Measurements from ENCODE around the gene TELO2.

Gene TELO2

DNA sequence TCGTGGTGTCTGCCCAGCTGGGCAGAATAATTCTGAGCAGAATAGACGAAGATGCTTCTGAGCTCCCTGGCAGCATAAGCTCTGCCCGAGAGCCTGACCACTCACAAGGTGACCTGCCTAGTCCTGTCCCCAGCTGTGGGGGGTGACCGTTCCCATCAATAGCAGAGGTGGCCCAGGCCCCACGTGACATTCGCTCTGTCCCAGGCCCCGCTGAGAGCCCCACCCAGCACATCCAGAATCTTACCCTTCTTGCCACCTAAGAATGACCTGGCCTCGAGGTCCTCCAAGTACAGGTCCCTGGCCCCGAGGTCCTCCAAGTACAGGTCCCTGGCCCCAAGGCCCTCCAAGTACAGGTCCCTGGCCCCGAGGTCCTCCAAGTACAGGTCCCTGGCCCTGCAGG is 39.6 kb downstream of the TELO2 start:
- Histone ChIP-seq H3K9me3 (ENCODE audit: control insufficient read depth, low read length) (no peaks in the 10 kb centered on the region), H3K4me2 (ENCODE audit: low read length) (peak overlapping the region; percentile 19), H2AFZ (no peak overlapping the region), H3K9ac (no peak overlapping the region), H3K4me3 (ENCODE audit: low read depth, low read length) (no peak overlapping the region), H3K27me3 (ENCODE audit: control insufficient read depth, insufficient read depth, low read length) (no peaks in the 10 kb centered on the region), H3K4me1 (no peaks in the 10 kb centered on the region), H3K79me2 (no peaks in the 10 kb centered on the region), H3K36me3 (ENCODE audit: control insufficient read depth, insufficient read depth, low read length) (no peaks in the 10 kb centered on the region), H3K27ac (peak overlapping the region; percentile 64)
- TF ChIP-seq, protein P1, sequence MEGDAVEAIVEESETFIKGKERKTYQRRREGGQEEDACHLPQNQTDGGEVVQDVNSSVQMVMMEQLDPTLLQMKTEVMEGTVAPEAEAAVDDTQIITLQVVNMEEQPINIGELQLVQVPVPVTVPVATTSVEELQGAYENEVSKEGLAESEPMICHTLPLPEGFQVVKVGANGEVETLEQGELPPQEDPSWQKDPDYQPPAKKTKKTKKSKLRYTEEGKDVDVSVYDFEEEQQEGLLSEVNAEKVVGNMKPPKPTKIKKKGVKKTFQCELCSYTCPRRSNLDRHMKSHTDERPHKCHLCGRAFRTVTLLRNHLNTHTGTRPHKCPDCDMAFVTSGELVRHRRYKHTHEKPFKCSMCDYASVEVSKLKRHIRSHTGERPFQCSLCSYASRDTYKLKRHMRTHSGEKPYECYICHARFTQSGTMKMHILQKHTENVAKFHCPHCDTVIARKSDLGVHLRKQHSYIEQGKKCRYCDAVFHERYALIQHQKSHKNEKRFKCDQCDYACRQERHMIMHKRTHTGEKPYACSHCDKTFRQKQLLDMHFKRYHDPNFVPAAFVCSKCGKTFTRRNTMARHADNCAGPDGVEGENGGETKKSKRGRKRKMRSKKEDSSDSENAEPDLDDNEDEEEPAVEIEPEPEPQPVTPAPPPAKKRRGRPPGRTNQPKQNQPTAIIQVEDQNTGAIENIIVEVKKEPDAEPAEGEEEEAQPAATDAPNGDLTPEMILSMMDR (IDR thresholded peaks at IDR 0.05): no peak

DNA sequence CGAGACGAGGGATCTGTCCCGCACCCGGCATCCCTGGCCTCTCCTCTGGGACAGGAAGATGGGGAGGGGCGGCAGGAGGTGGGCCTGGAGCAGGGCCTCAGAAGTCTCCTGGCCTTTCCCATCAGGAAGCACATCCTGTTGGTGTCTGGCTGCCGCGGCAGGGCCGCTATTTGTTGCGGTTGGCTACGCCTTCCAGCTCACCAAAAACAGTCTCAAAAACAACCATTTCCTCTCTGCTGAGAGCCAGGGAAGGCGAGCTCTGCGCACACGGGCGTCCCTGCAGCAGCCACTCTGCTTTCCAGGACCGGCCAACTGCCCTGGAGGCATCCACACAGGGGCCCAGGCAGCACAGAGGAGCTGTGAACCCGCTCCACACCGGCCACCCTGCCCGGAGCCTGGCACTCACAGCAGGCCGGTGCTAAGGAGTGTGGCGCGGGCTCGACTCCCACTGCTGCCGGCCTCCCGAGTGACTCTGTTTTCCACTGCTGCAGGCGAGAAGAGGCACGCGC is 40.3 kb downstream of the TELO2 start, which contains the start of gene TMEM204:
Gene TMEM204 (plus strand): TSS at position 224 of the 509 bp plus-strand sequence. CDS start 610 bp downstream, outside the sequence.
- no peaks in the 10 kb centered on the region for H3K36me3 ChIP-seq (ENCODE audit: control insufficient read depth, insufficient read depth, low read length)
- H3K27ac ChIP-seq: peak within 1 kb of the TSS; percentile 64
- no peak within 1 kb of the TSS for H2AFZ ChIP-seq
- peak within 1 kb of the TSS; percentile 19 for H3K4me2 ChIP-seq (ENCODE audit: low read length)
- no peaks in the 10 kb centered on the region for H3K79me2 ChIP-seq
- no peak within 1 kb of the TSS for H3K9ac ChIP-seq
- no peaks in the 10 kb centered on the region for H3K27me3 ChIP-seq (ENCODE audit: control insufficient read depth, insufficient read depth, low read length)
- H3K4me1 ChIP-seq: no peaks in the 10 kb centered on the region
- H3K4me3 ChIP-seq (ENCODE audit: low read depth, low read length): peak within 1 kb of the TSS; percentile 36
- TF ChIP-seq, protein P1 (IDR thresholded peaks at IDR 0.05): no peak
- H3K9me3 ChIP-seq (ENCODE audit: control insufficient read depth, low read length): no peaks in the 10 kb centered on the region

DNA sequence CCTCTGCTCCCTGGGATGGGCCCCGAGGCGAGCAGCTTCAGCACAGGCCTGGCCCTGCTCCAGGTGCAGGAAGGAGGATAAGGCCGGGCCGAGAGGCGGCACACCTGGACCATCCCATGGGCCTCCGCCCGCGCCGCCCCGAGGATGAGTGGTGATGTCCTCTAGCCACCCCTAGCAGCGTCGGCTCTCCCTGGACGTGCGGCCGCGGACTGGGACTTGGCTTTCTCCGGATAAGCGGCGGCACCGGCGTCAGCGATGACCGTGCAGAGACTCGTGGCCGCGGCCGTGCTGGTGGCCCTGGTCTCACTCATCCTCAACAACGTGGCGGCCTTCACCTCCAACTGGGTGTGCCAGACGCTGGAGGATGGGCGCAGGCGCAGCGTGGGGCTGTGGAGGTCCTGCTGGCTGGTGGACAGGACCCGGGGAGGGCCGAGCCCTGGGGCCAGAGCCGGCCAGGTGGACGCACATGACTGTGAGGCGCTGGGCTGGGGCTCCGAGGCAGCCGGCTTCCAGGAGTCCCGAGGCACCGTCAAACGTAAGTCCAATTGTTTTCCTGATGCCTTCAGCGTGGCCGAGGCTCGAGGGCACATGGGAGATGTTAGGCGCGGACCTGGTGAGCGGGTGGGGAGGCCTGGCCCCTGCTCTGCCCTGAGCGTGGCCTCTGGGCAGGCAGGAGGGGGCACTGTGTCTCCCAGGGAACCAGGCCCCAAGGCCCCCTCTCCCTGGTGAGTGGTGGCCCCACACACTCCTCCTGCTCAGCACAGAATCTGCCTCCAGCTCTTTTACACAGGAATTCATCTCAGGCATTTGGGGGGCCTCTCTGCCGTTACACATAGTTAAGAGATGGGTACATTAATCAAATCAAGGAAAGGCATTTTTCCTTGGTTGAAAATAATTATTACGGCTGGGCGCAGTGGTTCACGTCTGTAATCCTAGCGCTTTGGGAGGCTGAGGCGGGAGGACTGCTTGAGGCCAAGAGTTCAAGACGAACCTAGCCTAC is 41.2 kb downstream of the TELO2 start:
- no peaks in the 10 kb centered on the region for H3K27me3 ChIP-seq (ENCODE audit: control insufficient read depth, insufficient read depth, low read length)
- no peaks in the 10 kb centered on the region for H3K36me3 ChIP-seq (ENCODE audit: control insufficient read depth, insufficient read depth, low read length)
- TF ChIP-seq, protein P1 (IDR thresholded peaks at IDR 0.05): no peak
- H3K79me2 ChIP-seq: no peaks in the 10 kb centered on the region
- H3K9me3 ChIP-seq (ENCODE audit: control insufficient read depth, low read length): no peaks in the 10 kb centered on the region
- no peak overlapping the region for H2AFZ ChIP-seq
- peak overlapping the region; percentile 36 for H3K27ac ChIP-seq
- H3K9ac ChIP-seq: no peak overlapping the region
- H3K4me2 ChIP-seq (ENCODE audit: low read length): no peak overlapping the region
- peak overlapping the region; percentile 36 for H3K4me3 ChIP-seq (ENCODE audit: low read depth, low read length)
- no peaks in the 10 kb centered on the region for H3K4me1 ChIP-seq

DNA sequence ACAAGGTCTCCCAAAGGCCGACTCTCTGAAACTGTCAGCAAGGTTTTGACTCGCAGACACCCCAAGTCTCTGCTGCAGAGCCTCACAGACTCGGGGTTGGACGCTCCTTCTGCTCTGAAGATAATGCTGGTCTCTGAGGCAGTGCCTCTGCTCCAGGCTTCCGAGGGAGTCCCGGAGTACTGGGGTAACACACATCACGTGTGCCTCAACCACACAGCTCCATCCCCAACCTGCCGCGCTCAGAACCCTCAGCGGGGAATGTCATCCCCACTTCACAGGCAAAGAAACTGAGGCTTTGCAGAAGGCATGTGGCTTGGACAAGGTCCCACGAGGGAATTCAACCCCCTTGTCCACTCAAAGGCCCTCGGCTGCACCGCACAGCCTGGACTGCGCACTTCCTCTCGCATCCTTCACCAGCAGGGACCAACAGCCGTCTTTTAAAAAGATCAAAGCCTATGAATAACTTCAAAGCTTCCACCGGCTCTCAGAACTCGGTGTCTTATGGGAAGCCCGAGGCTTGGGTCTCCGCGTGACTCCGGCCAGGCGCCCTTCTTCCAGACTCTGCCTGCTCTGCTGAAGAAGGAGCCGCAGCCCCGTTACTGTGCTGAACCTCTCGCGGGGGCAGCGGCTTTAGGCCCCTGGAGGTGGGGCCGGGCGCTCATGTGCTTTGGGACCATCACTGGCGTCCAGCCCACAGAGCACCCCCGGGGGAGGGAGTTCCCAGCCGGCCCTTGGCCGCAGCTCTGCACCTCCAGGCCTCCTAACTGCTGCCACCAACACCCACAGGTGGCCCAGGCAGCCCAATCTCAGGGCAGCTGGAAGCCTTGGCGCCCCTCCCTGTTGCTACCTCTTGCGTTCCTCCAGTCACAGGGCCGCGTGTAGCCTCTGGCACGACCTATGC is 42.5 kb downstream of the TELO2 start:
- no peak overlapping the region for H3K9ac ChIP-seq
- H2AFZ ChIP-seq: no peak overlapping the region
- no peaks in the 10 kb centered on the region for H3K79me2 ChIP-seq
- no peaks in the 10 kb centered on the region for H3K4me1 ChIP-seq
- no peaks in the 10 kb centered on the region for H3K9me3 ChIP-seq (ENCODE audit: control insufficient read depth, low read length)
- TF ChIP-seq, protein P1 (IDR thresholded peaks at IDR 0.05): no peak
- no peak overlapping the region for H3K4me3 ChIP-seq (ENCODE audit: low read depth, low read length)
- no peaks in the 10 kb centered on the region for H3K27me3 ChIP-seq (ENCODE audit: control insufficient read depth, insufficient read depth, low read length)
- no peak overlapping the region for H3K27ac ChIP-seq
- H3K4me2 ChIP-seq (ENCODE audit: low read length): no peak overlapping the region
- H3K36me3 ChIP-seq (ENCODE audit: control insufficient read depth, insufficient read depth, low read length): no peaks in the 10 kb centered on the region

Data from parathyroid adenoma (tissue), 2 donors.